Sigmoid colon (tissue), 7 donors: Measurements from ENCODE around the gene AHNAK. TPM values are rescaled to one million over a fixed set of nuclear protein-coding genes. Genes with fewer than 3 reads are reported as not detected.
A peak's percentile ranks its signal among the peaks of the same experiment; 100 is the strongest.
"Not testable (repeated sequence)": the region's sequence is repeated elsewhere in the genome, so short reads cannot be mapped to it uniquely, and the experiment has no call there.

Source experiments
- DNase-seq: peaks from one replicate; pipeline ENCODE4 v3.0.0-alpha.2; 2019
- H3K27ac ChIP-seq, 4 donors: fragments of 200-600 bp; sonication (generic); one replicate each; pipeline ENCODE4 v1.5.1; 2016 to 2019; ENCODE audit warnings: mild to moderate bottlenecking in 1 of 4
- H3K27me3 ChIP-seq, 3 donors: fragments of 200-600 bp; sonication (generic); one replicate each; pipeline ENCODE4 v1.5.1; 2019; ENCODE audit warnings: mild to moderate bottlenecking in 1 of 3
- H3K36me3 ChIP-seq, 4 donors: fragments of 200-600 bp; sonication (generic); one replicate each; pipeline ENCODE4 v1.5.1; 2016 to 2019
- H3K4me1 ChIP-seq, 4 donors: fragments of 200-600 bp; sonication (generic); one replicate each; pipeline ENCODE4 v1.5.1; 2017 to 2019
- H3K4me3 ChIP-seq, 4 donors: fragments of 200-600 bp; sonication (generic); one replicate each; pipeline ENCODE4 v1.5.1; 2017 to 2019; ENCODE audit warnings: mild to moderate bottlenecking in 2 of 4, moderate library complexity in 1 of 4
- H3K9me3 ChIP-seq, 4 donors: fragments of 200-600 bp in 3 of 4; sonication (generic) in 3 of 4; one replicate each; pipeline versions ENCODE4 v1.5.1 to v1.6.1; 2013 to 2019
- EP300 ChIP-seq, 4 donors: sonication (generic); formaldehyde crosslinking; IDR thresholded peaks; one replicate each; pipeline ENCODE4 v1.6.1; 2017; ENCODE audit warnings: antibody characterized with exemption in 4 of 4
- POLR2A ChIP-seq, 2 donors: fragments of 450-650 bp; IDR thresholded peaks; one replicate each; pipeline ENCODE4 v1.6.1; 2016; ENCODE audit warnings: antibody characterized with exemption in 2 of 2, mild to moderate bottlenecking in 2 of 2, moderate library complexity in 2 of 2
- POLR2AphosphoS5 ChIP-seq, 4 donors: sonication (generic); formaldehyde crosslinking; IDR thresholded peaks; one replicate each; pipeline ENCODE4 v1.6.1; 2017; ENCODE audit warnings: antibody characterized with exemption in 4 of 4
- WGBS, 2 donors: extraction: QIAGEN DNeasy Blood & Tissue Kit; methylation state at CpG; one replicate each; pipeline ENCODE4 v1.1.7; 2013; 5-methylcytosine and 5-hydroxymethylcytosine counted together
- intact Hi-C: fragments of 100-400 bp; cut with DNase I; formaldehyde crosslinking; loops from one replicate; pipeline ENCODE4 v1.15.1; 2023
- polyA plus RNA-seq, 3 donors: library from polyadenylated mRNA; stranded (reverse); fragments of 200-250 nt; gene quantifications; one replicate each; pipeline ENCODE4 v1.2.3, GENCODE V29; 2013
- total RNA-seq, 4 donors: library from RNA; depleted of rRNA; stranded (reverse); fragments of >200 nt; gene quantifications; one replicate each; pipeline ENCODE4 v1.1.0, GENCODE V29; 2016
- TF ChIP-seq, protein P1 (sequence below), 4 experiments: fragments of 450-650 bp in 3 of 4; fragments of 200-600 bp in 1 of 4; IDR thresholded peaks; one replicate each; pipeline ENCODE4 v1.5.1; 2016 to 2019; ENCODE audit warnings: antibody characterized with exemption in 4 of 4, mild to moderate bottlenecking in 3 of 4, moderate library complexity in 2 of 4
- donor health status: healthy with polysubstance abuse.
- donor health status: Bipolar disorder and iron deficiency.
- donor health status: healthy.

Gene AHNAK
- total and polyA plus RNA-seq, 7 donors: 82.3 to 1,294 (median 751) TPM

DNA sequence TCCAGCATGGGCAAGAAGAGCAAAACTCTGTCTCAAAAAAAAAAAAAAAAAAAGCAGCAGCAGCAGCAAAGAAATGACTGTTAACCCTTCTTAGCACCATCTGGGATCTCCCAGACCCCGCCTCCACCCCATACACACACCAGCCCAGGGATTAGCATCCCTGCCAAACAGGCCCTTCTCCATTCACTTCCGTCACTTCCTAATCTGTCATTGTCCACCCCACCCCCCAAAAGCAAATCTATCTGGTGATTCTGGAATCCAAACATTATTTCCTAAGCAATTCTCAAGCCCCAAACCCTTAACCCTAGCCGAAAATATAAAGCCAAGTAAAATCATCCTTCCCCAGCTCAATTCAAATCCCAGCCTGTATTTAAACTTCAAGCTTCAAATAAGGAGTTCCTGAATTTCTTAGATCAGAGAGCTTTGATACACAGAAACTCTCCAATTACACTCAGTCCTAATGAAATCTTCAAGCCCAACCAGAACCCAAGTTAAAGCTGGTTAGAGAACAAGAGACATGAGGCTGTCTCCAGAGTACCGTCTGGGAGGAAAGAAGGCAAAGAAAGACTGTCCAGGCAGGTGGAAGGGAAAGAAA, 6.0 kb upstream of the AHNAK start:
- intact Hi-C loops: loop anchor here (5.0 kb wide), 1 partner anchor 50 kb away; the partner anchor contains the start of gene MTA2
- 20 to 37% methylated on average over 4 of the region's 4 CpGs for WGBS, 2 donors
- Histone ChIP-seq H3K36me3 (peaks cover 0 to 2% (median 0%) of the 10 kb centered on the region in 4 donors), H3K4me1 (peaks cover 0 to 89% (median 87%) of the 10 kb centered on the region in 4 donors), H3K27ac (peak overlapping the region; percentile 92 to 100 (median 96)), H3K27me3 (no peaks in the 10 kb centered on the region), H3K4me3 (peak overlapping the region in 3 of 4 donors; percentile 17 to 29 (median 25)), H3K9me3 (no peaks in the 10 kb centered on the region)
- TF ChIP-seq EP300 (IDR thresholded peaks at IDR 0.05): no peak
- peak; percentile 68 for DNase-seq

DNA sequence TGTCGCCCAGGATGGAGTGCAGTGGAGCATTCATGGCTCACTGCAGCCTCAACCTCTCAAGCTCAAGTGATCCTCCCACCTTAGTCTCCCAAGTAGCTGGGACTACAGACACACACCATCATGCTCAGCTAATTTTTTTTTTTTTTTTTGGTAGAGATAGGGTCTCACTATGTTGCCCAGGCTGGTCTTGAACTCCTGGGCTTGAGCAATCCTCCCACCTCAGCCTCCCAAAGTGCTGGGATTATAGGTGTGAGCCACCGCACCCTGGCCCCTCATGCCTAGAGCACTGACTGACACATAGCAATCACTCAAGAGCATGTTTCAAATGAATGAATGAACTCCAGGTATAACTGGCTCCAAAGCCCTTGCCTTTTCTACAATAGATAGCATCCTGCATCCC, 3.9 kb upstream of the AHNAK start:
- not testable (repeated sequence) for H3K36me3 ChIP-seq, H3K4me3 ChIP-seq, H3K9me3 ChIP-seq, H3K27me3 ChIP-seq, DNase-seq
- peak overlapping the region in 3 of 4 donors; percentile 92 to 100 (median 96) for H3K27ac ChIP-seq
- WGBS, 2 donors: 93 to 95% methylated on average over 2 of the region's 2 CpGs
- intact Hi-C loops: loop anchor here (5.0 kb wide), 1 partner anchor 52 kb away; the partner anchor contains the start of gene MTA2
- H3K4me1 ChIP-seq: peaks cover 0 to 72% (median 69%) of the 10 kb centered on the region in 4 donors

DNA sequence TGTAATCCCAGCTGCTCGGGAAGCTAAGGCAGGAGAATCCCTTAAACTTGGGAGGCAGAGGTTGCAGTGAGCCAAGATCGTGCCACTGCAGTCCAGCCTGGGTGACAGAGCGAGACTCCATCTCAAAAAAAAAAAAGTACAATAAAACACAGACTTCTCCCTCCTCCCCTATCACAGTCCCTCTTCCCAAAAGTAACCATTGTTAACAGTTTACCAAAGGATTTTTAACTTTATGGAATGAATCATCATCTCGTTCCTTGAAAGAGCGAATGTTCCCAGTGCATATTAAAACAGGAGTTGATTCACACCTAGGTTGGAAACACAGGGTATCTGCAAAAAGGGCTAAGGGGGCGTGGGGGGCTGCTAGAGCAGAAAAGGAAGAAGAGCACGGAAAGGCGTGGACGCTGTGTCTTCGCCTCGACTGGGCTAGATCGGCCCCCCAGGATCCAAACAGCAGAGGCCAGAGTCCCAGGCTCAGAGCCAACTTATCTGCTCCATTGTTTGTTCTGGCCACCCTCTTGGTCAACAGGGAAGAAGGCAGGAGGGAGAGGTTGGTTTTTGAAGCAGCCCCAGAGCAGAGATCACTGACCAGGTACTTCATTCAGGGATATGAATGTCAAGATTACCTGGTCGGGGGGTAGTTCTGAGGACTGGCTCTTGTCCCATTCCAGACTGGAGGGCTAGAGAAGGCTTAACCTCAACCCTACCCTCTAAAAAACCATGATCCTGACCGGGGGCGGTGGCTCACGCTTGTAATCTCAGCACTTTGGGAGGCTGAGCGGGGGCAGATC, 2.1 kb upstream of the AHNAK start:
- Histone ChIP-seq H3K4me1 (peaks cover 0 to 61% (median 53%) of the 10 kb centered on the region in 4 donors), H3K4me3 (no peak overlapping the region), H3K9me3 (no peaks in the 10 kb centered on the region), H3K36me3 (no peaks in the 10 kb centered on the region), H3K27ac (peak overlapping the region; percentile 96 to 100 (median 98)), H3K27me3 (no peaks in the 10 kb centered on the region)
- intact Hi-C loops: no loop called here
- 23 to 72% methylated on average over 17 of the region's 17 CpGs for WGBS, 2 donors
- TF ChIP-seq POLR2A (IDR thresholded peaks at IDR 0.05): no peak
- no peak for TF ChIP-seq POLR2AphosphoS5 (IDR thresholded peaks at IDR 0.05)
- TF ChIP-seq, protein P1, sequence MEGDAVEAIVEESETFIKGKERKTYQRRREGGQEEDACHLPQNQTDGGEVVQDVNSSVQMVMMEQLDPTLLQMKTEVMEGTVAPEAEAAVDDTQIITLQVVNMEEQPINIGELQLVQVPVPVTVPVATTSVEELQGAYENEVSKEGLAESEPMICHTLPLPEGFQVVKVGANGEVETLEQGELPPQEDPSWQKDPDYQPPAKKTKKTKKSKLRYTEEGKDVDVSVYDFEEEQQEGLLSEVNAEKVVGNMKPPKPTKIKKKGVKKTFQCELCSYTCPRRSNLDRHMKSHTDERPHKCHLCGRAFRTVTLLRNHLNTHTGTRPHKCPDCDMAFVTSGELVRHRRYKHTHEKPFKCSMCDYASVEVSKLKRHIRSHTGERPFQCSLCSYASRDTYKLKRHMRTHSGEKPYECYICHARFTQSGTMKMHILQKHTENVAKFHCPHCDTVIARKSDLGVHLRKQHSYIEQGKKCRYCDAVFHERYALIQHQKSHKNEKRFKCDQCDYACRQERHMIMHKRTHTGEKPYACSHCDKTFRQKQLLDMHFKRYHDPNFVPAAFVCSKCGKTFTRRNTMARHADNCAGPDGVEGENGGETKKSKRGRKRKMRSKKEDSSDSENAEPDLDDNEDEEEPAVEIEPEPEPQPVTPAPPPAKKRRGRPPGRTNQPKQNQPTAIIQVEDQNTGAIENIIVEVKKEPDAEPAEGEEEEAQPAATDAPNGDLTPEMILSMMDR (IDR thresholded peaks at IDR 0.05): no peak
- no peak for TF ChIP-seq EP300 (IDR thresholded peaks at IDR 0.05)
- DNase-seq: no peak

DNA sequence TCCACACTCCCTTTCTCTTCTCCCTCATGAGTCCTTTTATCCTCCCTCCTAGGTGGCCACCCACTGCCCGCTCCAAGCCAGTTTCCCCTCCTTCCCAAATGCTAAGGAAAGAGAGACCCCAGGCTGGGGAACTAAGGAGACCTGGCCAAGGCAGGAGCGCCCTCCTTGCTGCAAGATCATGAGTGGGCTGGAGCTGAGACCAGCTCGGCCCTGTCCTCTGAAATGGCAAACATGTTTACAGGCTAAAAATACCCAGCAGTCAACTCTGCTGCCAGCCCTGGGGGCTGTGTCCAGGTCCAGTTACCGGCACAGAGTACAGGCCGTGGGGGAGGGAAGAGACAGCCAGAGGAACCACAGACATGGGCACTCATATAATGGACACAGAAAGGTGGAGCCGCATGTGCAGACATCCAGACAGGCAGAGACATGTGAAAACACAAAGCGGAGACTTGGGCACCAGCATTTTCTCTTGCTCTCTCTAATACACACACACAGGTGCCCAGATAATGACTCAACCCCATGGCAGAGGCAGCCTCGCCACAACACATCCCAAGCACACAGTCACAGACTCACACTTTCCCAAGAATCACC, 1.2 kb upstream of the AHNAK start:
- Histone ChIP-seq H3K27me3 (no peaks in the 10 kb centered on the region), H3K9me3 (no peaks in the 10 kb centered on the region), H3K27ac (peak overlapping the region; percentile 96 to 100 (median 98)), H3K36me3 (no peaks in the 10 kb centered on the region), H3K4me3 (peak overlapping the region; percentile 80 to 100 (median 95)), H3K4me1 (peaks cover 0 to 61% (median 46%) of the 10 kb centered on the region in 4 donors)
- DNase-seq: peak; percentile 78
- WGBS, 2 donors: 60 to 73% methylated on average over 8 of the region's 8 CpGs
- TF ChIP-seq, protein P1 (IDR thresholded peaks at IDR 0.05): no peak
- TF ChIP-seq POLR2A (IDR thresholded peaks at IDR 0.05) (peak in 1 of 2 donors; percentile 33), EP300 (IDR thresholded peaks at IDR 0.05) (no peak), POLR2AphosphoS5 (IDR thresholded peaks at IDR 0.05) (peak; percentile 34 to 70 (median 59))
- intact Hi-C loops: no loop called here

DNA sequence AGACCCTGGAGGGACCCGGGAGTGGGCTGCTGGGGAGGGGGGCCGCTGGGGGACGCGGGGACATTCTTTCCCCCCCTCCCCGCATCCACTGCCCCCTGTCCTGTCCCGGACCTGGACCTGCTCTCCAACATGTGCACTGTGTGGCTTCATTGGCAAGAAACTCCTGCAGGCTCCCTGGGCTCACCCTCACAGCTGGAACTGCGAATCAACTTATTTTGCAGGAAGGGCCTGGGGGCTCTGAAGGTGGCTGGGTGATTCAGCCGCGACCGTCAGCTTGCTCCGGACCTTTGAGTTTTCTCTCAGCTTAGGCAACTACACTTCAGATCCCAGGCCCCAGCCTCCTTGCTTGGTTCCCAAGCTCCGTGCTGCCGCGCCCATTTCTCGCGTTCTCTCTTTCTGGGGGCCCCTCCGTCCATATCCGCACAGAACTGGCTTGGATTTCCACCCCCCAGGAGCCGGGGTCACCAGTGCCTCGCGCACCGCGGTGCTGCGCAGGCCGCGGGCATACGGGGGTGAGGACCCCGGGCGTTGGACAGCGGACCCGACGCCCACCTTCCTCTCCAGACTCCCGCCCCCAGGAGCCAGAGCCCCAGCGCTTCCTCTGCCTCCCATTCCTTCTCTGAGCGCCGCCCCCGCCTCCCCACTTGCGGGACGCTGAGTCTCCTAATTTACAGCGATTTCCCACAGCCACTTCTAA, 471 bp upstream of the AHNAK start:
- Histone ChIP-seq H3K27me3 (no peaks in the 10 kb centered on the region), H3K36me3 (no peaks in the 10 kb centered on the region), H3K27ac (peak overlapping the region; percentile 96 to 100 (median 98)), H3K4me1 (peaks cover 0 to 60% (median 45%) of the 10 kb centered on the region in 4 donors), H3K4me3 (peak overlapping the region; percentile 80 to 100 (median 95)), H3K9me3 (no peaks in the 10 kb centered on the region)
- WGBS, 2 donors: 21 to 24% methylated on average over 40 of the region's 40 CpGs
- DNase-seq: no peak
- intact Hi-C loops: no loop called here
- TF ChIP-seq POLR2AphosphoS5 (IDR thresholded peaks at IDR 0.05): no peak
- no peak for TF ChIP-seq POLR2A (IDR thresholded peaks at IDR 0.05)
- TF ChIP-seq EP300 (IDR thresholded peaks at IDR 0.05): no peak
- TF ChIP-seq, protein P1 (IDR thresholded peaks at IDR 0.05): no peak
